Measurements from ENCODE around the gene LRRC74A. TPM values are rescaled to one million over a fixed set of nuclear protein-coding genes. Genes with fewer than 3 reads are reported as not detected.

The LRRC74A gene
- total RNA-seq, 1 donor from 2014 or later = not detected

DNA sequence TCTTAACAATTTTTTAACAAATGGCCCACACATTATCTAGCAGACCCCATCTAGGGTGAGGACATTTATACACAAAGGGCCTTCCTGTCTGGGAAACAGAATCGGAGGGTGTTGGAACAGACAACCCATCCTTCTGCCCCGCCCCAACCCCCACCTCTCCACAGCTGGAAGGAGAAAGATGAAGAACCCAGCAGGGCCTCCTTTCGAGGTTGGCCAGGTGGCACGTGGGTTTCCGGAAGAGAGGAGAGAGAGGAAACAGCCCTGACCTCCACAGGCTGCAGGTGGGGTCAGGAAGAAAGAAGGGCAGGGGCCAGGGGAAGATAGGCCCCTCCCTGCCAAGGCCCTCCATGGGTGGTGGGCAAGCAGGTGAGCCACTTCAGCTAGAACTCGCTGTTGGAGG, 57.2 kb downstream of the LRRC74A start:
- Mint-ChIP-seq H3K4me3 (ENCODE audit: unreplicated experiment) (no peak overlapping the region), H3K9me3 (ENCODE audit: low read depth) (no peaks in the 10 kb centered on the region), H3K27ac (ENCODE audit: unreplicated experiment) (no peak overlapping the region), H3K36me3 (ENCODE audit: low read depth) (no peaks in the 10 kb centered on the region), H3K27me3 (ENCODE audit: low read depth) (no peaks in the 10 kb centered on the region), H3K4me1 (ENCODE audit: low read depth) (peaks cover 12% of the 10 kb centered on the region)
- no peak for DNase-seq (ENCODE audit: low spot score)
- no peak for TF ChIP-seq CTCF (IDR thresholded peaks at IDR 0.05)

GRCh38 chr14:76884394-76884793, 58.2 kb downstream of the LRRC74A start:
- H3K4me3 Mint-ChIP-seq (ENCODE audit: unreplicated experiment) = no peak overlapping the region
- no peaks in the 10 kb centered on the region for H3K27me3 Mint-ChIP-seq (ENCODE audit: low read depth)
- H3K36me3 Mint-ChIP-seq (ENCODE audit: low read depth) = no peaks in the 10 kb centered on the region
- no peak for DNase-seq (ENCODE audit: low spot score)
- TF ChIP-seq CTCF (IDR thresholded peaks at IDR 0.05) = no peak
- peaks cover 12% of the 10 kb centered on the region for H3K4me1 Mint-ChIP-seq (ENCODE audit: low read depth)
- H3K27ac Mint-ChIP-seq (ENCODE audit: unreplicated experiment) = no peak overlapping the region
- H3K9me3 Mint-ChIP-seq (ENCODE audit: low read depth) = no peaks in the 10 kb centered on the region

DNA sequence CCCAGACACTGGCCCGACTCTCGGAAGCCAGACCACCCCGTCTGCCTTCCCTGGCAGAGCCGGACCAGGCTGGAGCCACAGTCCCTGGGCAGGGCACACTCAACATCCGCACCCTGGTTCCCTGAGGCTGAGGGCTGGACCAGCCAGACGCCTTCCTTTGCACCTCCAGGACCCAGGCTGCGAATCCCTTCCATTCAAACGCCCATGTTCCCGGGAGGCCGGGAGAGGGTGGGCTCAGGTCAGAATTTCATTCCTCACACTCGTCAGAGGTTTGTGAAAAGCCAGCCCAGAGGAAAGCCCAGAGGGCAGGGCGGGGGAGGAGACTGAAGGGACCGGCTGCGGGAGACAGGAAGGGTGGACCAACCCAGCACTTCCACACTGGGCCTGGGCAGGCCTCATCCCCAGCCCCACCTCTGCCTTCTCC, 58.7 kb downstream of the LRRC74A start:
- no peaks in the 10 kb centered on the region for H3K36me3 Mint-ChIP-seq (ENCODE audit: low read depth)
- no peak overlapping the region for H3K27ac Mint-ChIP-seq (ENCODE audit: unreplicated experiment)
- DNase-seq (ENCODE audit: low spot score) = no peak
- no peaks in the 10 kb centered on the region for H3K27me3 Mint-ChIP-seq (ENCODE audit: low read depth)
- H3K9me3 Mint-ChIP-seq (ENCODE audit: low read depth) = no peaks in the 10 kb centered on the region
- H3K4me1 Mint-ChIP-seq (ENCODE audit: low read depth) = peaks cover 12% of the 10 kb centered on the region
- no peak overlapping the region for H3K4me3 Mint-ChIP-seq (ENCODE audit: unreplicated experiment)
- TF ChIP-seq CTCF (IDR thresholded peaks at IDR 0.05) = no peak

- no peak for DNase-seq (ENCODE audit: low spot score)
- Mint-ChIP-seq H3K4me3 (ENCODE audit: unreplicated experiment) (no peak overlapping the region), H3K9me3 (ENCODE audit: low read depth) (no peaks in the 10 kb centered on the region), H3K27me3 (ENCODE audit: low read depth) (no peaks in the 10 kb centered on the region), H3K4me1 (ENCODE audit: low read depth) (peaks cover 12% of the 10 kb centered on the region), H3K27ac (ENCODE audit: unreplicated experiment) (no peak overlapping the region), H3K36me3 (ENCODE audit: low read depth) (no peaks in the 10 kb centered on the region)
- TF ChIP-seq CTCF (IDR thresholded peaks at IDR 0.05) = no peak
Observed at GRCh38 chr14:76887191-76887590, 61.0 kb downstream of the LRRC74A start.

GRCh38 chr14:76891391-76891790, 65.2 kb downstream of the LRRC74A start:
- H3K36me3 Mint-ChIP-seq (ENCODE audit: low read depth) = peaks cover 2% of the 10 kb centered on the region
- H3K4me3 Mint-ChIP-seq (ENCODE audit: unreplicated experiment) = no peak overlapping the region
- H3K9me3 Mint-ChIP-seq (ENCODE audit: low read depth) = peaks cover 4% of the 10 kb centered on the region
- DNase-seq (ENCODE audit: low spot score) = no peak
- H3K27me3 Mint-ChIP-seq (ENCODE audit: low read depth) = no peaks in the 10 kb centered on the region
- no peak for TF ChIP-seq CTCF (IDR thresholded peaks at IDR 0.05)
- no peak overlapping the region for H3K27ac Mint-ChIP-seq (ENCODE audit: unreplicated experiment)
- peaks cover 7% of the 10 kb centered on the region for H3K4me1 Mint-ChIP-seq (ENCODE audit: low read depth)

All from chondrocyte (in vitro differentiated cells).